Measurements from ENCODE around the gene LDAH. TPM values are rescaled to one million over a fixed set of nuclear protein-coding genes. Genes with fewer than 3 reads are reported as not detected.

Gene LDAH
- total RNA-seq, 1 experiment from 2014 or later = 15.2 TPM

DNA sequence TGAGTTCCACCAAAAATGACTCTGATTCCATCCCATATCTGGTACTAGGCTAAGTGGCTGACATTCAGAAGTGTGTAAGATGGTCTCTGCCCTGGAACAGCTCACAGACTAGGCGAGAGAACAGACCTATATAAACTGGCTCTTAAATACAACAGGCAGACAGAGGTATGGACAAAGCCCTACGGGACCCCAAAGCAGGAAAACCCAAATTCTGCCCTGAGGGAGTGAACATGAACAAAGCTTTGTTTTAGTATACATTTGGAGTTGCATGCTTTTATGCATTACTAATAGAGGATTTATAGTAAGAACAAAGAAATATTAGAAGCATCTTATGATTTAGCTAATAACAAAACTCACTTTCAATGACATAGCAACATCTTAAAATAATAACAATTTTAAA lies 130.8 kb downstream of the LDAH start:
- Histone ChIP-seq H2BK12ac (ENCODE audit: insufficient read length, low read depth, low read length) (no peak overlapping the region), H3K18ac (ENCODE audit: insufficient read length, low read depth, low read length) (no peak overlapping the region), H3K27ac (ENCODE audit: insufficient read length, low read depth, low read length) (no peak overlapping the region), H2AFZ (ENCODE audit: low read length) (no peak overlapping the region), H4K5ac (ENCODE audit: insufficient read length, low read depth, low read length) (no peak overlapping the region), H2BK120ac (ENCODE audit: low read depth, low read length, poor library complexity, severe bottlenecking) (no peak overlapping the region), H4K8ac (replicated peaks; ENCODE audit: insufficient read length, low read depth, low read length) (no peak overlapping the region), H3K79me2 (ENCODE audit: insufficient read depth, low read length) (no peaks in the 10 kb centered on the region), H3K4me1 (ENCODE audit: insufficient read depth, low read length) (no peaks in the 10 kb centered on the region), H3K4me2 (ENCODE audit: insufficient read depth, insufficient read length, low read length) (no peak overlapping the region), H4K20me1 (ENCODE audit: control insufficient read depth, insufficient read depth, insufficient read length) (no peaks in the 10 kb centered on the region), H3K9me3 (ENCODE audit: control insufficient read depth, low read depth, low read length) (no peaks in the 10 kb centered on the region), H3T11ph (ENCODE audit: low read length) (no peak overlapping the region), H3K4ac (ENCODE audit: low read depth, low read length) (no peak overlapping the region), H3K79me1 (ENCODE audit: insufficient read depth, low read depth, low read length, poor library complexity, severe bottlenecking) (no peaks in the 10 kb centered on the region), H3K9ac (ENCODE audit: extremely low read depth, insufficient read length, low read length) (no peak overlapping the region), H2BK20ac (ENCODE audit: low read depth, low read length, poor library complexity, severe bottlenecking) (no peak overlapping the region), H2AK5ac (ENCODE audit: insufficient read length, low read length) (no peak overlapping the region), H3K27me3 (ENCODE audit: insufficient read depth, low read length) (no peaks in the 10 kb centered on the region), H3K23me2 (ENCODE audit: insufficient read length, low read depth, low read length, poor library complexity, severe bottlenecking) (no peaks in the 10 kb centered on the region), H3K14ac (ENCODE audit: insufficient read depth, low read length) (no peak overlapping the region), H4K91ac (ENCODE audit: insufficient read length, low read depth, low read length) (no peak overlapping the region), H3K56ac (ENCODE audit: insufficient read length, low read depth, low read length) (no peak overlapping the region), H3K23ac (ENCODE audit: insufficient read length, low read depth, low read length) (no peak overlapping the region), H2BK15ac (ENCODE audit: low read depth, low read length) (no peak overlapping the region), H2BK5ac (ENCODE audit: insufficient read length, low read length) (no peak overlapping the region)
- no peak for DNase-seq
- Mint-ChIP-seq H3K4me1 (no peaks in the 10 kb centered on the region), H3K36me3 (ENCODE audit: insufficient read depth in 1 of 3, low read depth in 3 of 3) (peaks cover 5 to 8% (median 5%) of the 10 kb centered on the region in 3 experiments; a peak in 5 of 7 replicates), H3K9me3 (no peaks in the 10 kb centered on the region), H3K27ac (no peak overlapping the region), H3K4me3 (no peak overlapping the region), H3K27me3 (ENCODE audit: low read depth) (no peaks in the 10 kb centered on the region)
- no peak for TF ChIP-seq CTCF (conservative IDR thresholded peaks at IDR 0.05)
- no CpG with 5 or more reads among the region's 2 CpGs for WGBS (ENCODE audit: extremely low coverage, insufficient read length, low lambda C conversion rate)
